Endothelial cell of umbilical vein (primary cell): Measurements from ENCODE around the gene APBB3. TPM values are rescaled to one million over a fixed set of nuclear protein-coding genes. Genes with fewer than 3 reads are reported as not detected.

Experiments
- BruUV-seq: library from RNA; stranded (reverse); fragments of 400-500 nt; replicated peaks from 2 replicates; lab custom pipeline; 2021; lab: Mats Ljungman, UMichigan
- CTCF ChIA-PET: fragments of 300-600, 350-600 bp; sonication (Branson Sonifier 250); formaldehyde crosslinking; loops from one replicate; lab custom pipeline; 2021; ENCODE audit warnings: antibody characterized with exemption, inconsistent platforms; lab: Charles Lee
- POLR2A ChIA-PET: fragments of 300-600, 350-600 bp; sonication (Branson Sonifier 250); formaldehyde crosslinking; loops from one replicate; lab custom pipeline; 2021; ENCODE audit warnings: antibody characterized with exemption, inconsistent platforms; lab: Charles Lee
- DNase-seq: peaks from one replicate; pipeline ENCODE4 v3.0.0-alpha.2; 2011; ENCODE audit warnings: low read depth, low spot score
- FAIRE-seq: peaks from 2 replicates; lab custom pipeline; 2011; peaks lifted over from hg19 to GRCh38; lab: Jason Lieb, UNC
- H2AFZ ChIP-seq: 2 replicates; pipeline ENCODE4 v1.6.0; 2012; ENCODE audit warnings: low read depth, low read length, control low read depth, inconsistent platforms
- H3K27ac ChIP-seq: 2 replicates; pipeline ENCODE4 v1.5.1; 2011; ENCODE audit warnings: low read depth, mild to moderate bottlenecking, control low read depth, low read length, moderate library complexity; ENCODE audit not compliant: insufficient read depth
- H3K27me3 ChIP-seq, 2 experiments: 2 replicates each; pipeline versions ENCODE4 v1.6.0 to v1.6.1; 2011; ENCODE audit warnings: low read length in 2 of 2, mixed read lengths in 1 of 2; ENCODE audit not compliant: control insufficient read depth in 2 of 2, insufficient read depth in 2 of 2
- H3K36me3 ChIP-seq, 2 experiments: 2 replicates in 1 of 2; 3 replicates in 1 of 2; pipeline ENCODE4 v1.5.1; 2011; ENCODE audit warnings: low read length in 2 of 2, mild to moderate bottlenecking in 1 of 2, moderate library complexity in 1 of 2; ENCODE audit not compliant: control insufficient read depth in 2 of 2, insufficient read depth in 2 of 2; ENCODE audit errors: extremely low read depth in 1 of 2
- H3K4me1 ChIP-seq: 3 replicates; pipeline ENCODE4 v1.5.1; 2011; ENCODE audit warnings: mild to moderate bottlenecking, low read length; ENCODE audit not compliant: control insufficient read depth, insufficient read depth; ENCODE audit errors: extremely low read depth
- H3K4me2 ChIP-seq: 2 replicates; pipeline ENCODE4 v1.6.1; 2011; ENCODE audit warnings: low read length, control low read depth, mixed read lengths; ENCODE audit not compliant: insufficient read depth
- H3K4me3 ChIP-seq, 3 experiments: fragments of 200-600 bp in 1 of 3; sonication (generic), shearing (Covaris generic) in 1 of 3; replicated peaks in 1 of 3; 2 replicates each; pipeline ENCODE4 v1.5.1; 2011 to 2016; ENCODE audit warnings: control low read depth in 3 of 3, low read length in 3 of 3, mild to moderate bottlenecking in 2 of 3, inconsistent platforms in 1 of 3, low read depth in 1 of 3, moderate library complexity in 1 of 3; ENCODE audit not compliant: insufficient read depth in 1 of 3
- H3K79me2 ChIP-seq: 2 replicates; pipeline ENCODE4 v1.6.0; 2012; ENCODE audit warnings: low read length, inconsistent platforms; ENCODE audit not compliant: control insufficient read depth, insufficient read depth
- H3K9ac ChIP-seq: replicated peaks from 2 replicates; pipeline ENCODE3; 2011; ENCODE audit warnings: low read length, control low read depth; ENCODE audit not compliant: insufficient read depth; ENCODE audit errors: extremely low read depth
- H3K9me1 ChIP-seq: replicated peaks from 3 replicates; pipeline ENCODE4 v1.6.0; 2011; ENCODE audit warnings: mild to moderate bottlenecking, low read length; ENCODE audit not compliant: control insufficient read depth, insufficient read depth; ENCODE audit errors: extremely low read depth
- H3K9me3 ChIP-seq: replicated peaks from 2 replicates; pipeline ENCODE4 v1.5.1; 2012; ENCODE audit warnings: low read length, inconsistent platforms; ENCODE audit not compliant: control insufficient read depth, insufficient read depth
- H4K20me1 ChIP-seq: replicated peaks from 2 replicates; pipeline ENCODE3; 2011; ENCODE audit warnings: mild to moderate bottlenecking, low read length; ENCODE audit not compliant: control insufficient read depth, insufficient read depth; ENCODE audit errors: extremely low read depth
- CTCF ChIP-seq, 2 donors: IDR thresholded peaks; 1 replicate in 1 of 2; 2 replicates in 1 of 2; pipeline ENCODE4 v1.5.1; 2011; ENCODE audit warnings: low read length in 2 of 2, mild to moderate bottlenecking in 2 of 2, moderate library complexity in 2 of 2, control low read depth in 1 of 2, inconsistent platforms in 1 of 2, low read depth in 1 of 2; ENCODE audit not compliant: insufficient read depth in 1 of 2; ENCODE audit errors: extremely low read depth in 1 of 2
- EZH2 ChIP-seq: IDR thresholded peaks from 2 replicates; pipeline ENCODE4 v1.6.1; 2012; ENCODE audit warnings: borderline replicate concordance, low read depth, mild to moderate bottlenecking, moderate library complexity, low read length, inconsistent platforms; ENCODE audit not compliant: severe bottlenecking
- FOS ChIP-seq: IDR thresholded peaks from 2 replicates; pipeline ENCODE4 v1.6.1; 2011; ENCODE audit warnings: mild to moderate bottlenecking, low read length, moderate library complexity, borderline replicate concordance; ENCODE audit not compliant: insufficient read depth
- GATA2 ChIP-seq: IDR thresholded peaks from 2 replicates; pipeline ENCODE4 v1.7.0; 2011; ENCODE audit warnings: low read depth, mild to moderate bottlenecking, moderate library complexity, mixed read lengths, low read length; ENCODE audit not compliant: insufficient read length, insufficient read depth
- JUN ChIP-seq: IDR thresholded peaks from 2 replicates; pipeline ENCODE4 v1.6.1; 2011; ENCODE audit warnings: borderline replicate concordance, low read depth; ENCODE audit not compliant: insufficient read length, insufficient read depth
- MAX ChIP-seq: IDR thresholded peaks from 2 replicates; pipeline ENCODE4 v1.6.1; 2011; ENCODE audit not compliant: insufficient read depth, insufficient read length
- MYC ChIP-seq: IDR thresholded peaks from one replicate; pipeline ENCODE4 v1.6.1; 2011; ENCODE audit warnings: mild to moderate bottlenecking, low read depth, low read length
- POLR2A ChIP-seq: IDR thresholded peaks from 2 replicates; pipeline ENCODE4 v1.6.1; 2012; ENCODE audit warnings: low read depth, mild to moderate bottlenecking, control low read depth, low read length
- POLR2AphosphoS5 ChIP-seq: IDR thresholded peaks from 2 replicates; pipeline ENCODE4 v1.6.1; 2012; ENCODE audit warnings: low read depth, mild to moderate bottlenecking, control low read depth, low read length, moderate library complexity; ENCODE audit not compliant: insufficient read depth
- dilution Hi-C: fragments of 300-500 bp; cut with MboI; formaldehyde crosslinking; loops from one replicate; pipeline ENCODE4 v1.15.0; 2019; ENCODE audit warnings: low sequenced_read_pairs; ENCODE audit not compliant: extremely low pct_ligation_motif_present
- intact Hi-C: fragments of 100-400 bp; cut with micrococcal nuclease; formaldehyde crosslinking; loops from one replicate; pipeline ENCODE4 v1.10.0; 2022
- polyA plus RNA-seq, 4 experiments: library from polyadenylated mRNA; depleted of rRNA in 3 of 4; stranded (reverse) in 3 of 4; unstranded in 1 of 4; fragments of >200 nt; gene quantifications; 2 replicates each; pipeline versions ENCODE4 v1.2.1 to v1.2.3, GENCODE V29; 2011 to 2012; ENCODE audit warnings: missing spikeins in 1 of 4
- total RNA-seq: library from RNA; stranded (reverse); gene quantifications from 2 replicates; pipeline ENCODE4 v1.2.3, GENCODE V29; 2021

APBB3 gene
- total and polyA plus RNA-seq, 2 donors (not counting 3 experiments of a cell fraction or from before 2014, with no cell fraction given), result 12.1 to 22.8 TPM

- POLR2A ChIA-PET, result no interaction called here
- no peak overlapping the region for H2AFZ ChIP-seq
- dilution Hi-C loops, result no loop called here
- H3K9ac ChIP-seq, result no peak overlapping the region
- no peak for TF ChIP-seq FOS
- TF ChIP-seq MYC, result no peak
- TF ChIP-seq CTCF (IDR thresholded peaks at IDR 0.05; ENCODE audit: extremely low read depth in 1 of 2, insufficient read depth in 1 of 2, low read depth in 1 of 2, low read length in 2 of 2), result no peak
- TF ChIP-seq POLR2A, result no peak
- no peak for TF ChIP-seq MAX
- TF ChIP-seq JUN, result no peak
- TF ChIP-seq GATA2, result no peak
- TF ChIP-seq EZH2, result no peak
- TF ChIP-seq POLR2AphosphoS5, result no peak
- CTCF ChIA-PET, result interaction anchor here (1.2 to 1.6 kb wide), 2 partner anchors 8 to 12 kb away, joined by 3 to 4 read pairs; no protein-coding TSS in a partner anchor
- no TSS peak for BruUV-seq
- no peak overlapping the region for H3K4me3 ChIP-seq
- H3K4me1 ChIP-seq, result peaks cover 14% of the 10 kb centered on the region
- FAIRE-seq, result no peak
- no peak overlapping the region for H3K4me2 ChIP-seq
- no peak for DNase-seq
- H3K9me3 ChIP-seq, result no peaks in the 10 kb centered on the region
- no peaks in the 10 kb centered on the region for H4K20me1 ChIP-seq
- intact Hi-C loops, result no loop called here
- peaks cover 0 to 5% of the 10 kb centered on the region in 2 experiments for H3K36me3 ChIP-seq
- peaks cover 10% of the 10 kb centered on the region for H3K79me2 ChIP-seq
- H3K27me3 ChIP-seq, result no peaks in the 10 kb centered on the region
- H3K27ac ChIP-seq, result no peak overlapping the region
- no peaks in the 10 kb centered on the region for H3K9me1 ChIP-seq
Measured at GRCh38 chr5:140561753-140562523, 2.5 kb downstream of the APBB3 start.
